Chondrocyte (in vitro differentiated cells): ENCODE measurements around the gene ASB18. TPM values are rescaled to one million over a fixed set of nuclear protein-coding genes. Genes with fewer than 3 reads are reported as not detected.

Experiments
- DNase-seq: peaks from one replicate; pipeline ENCODE4 v3.0.0; 2021; ENCODE audit warnings: mixed read lengths, low spot score
- H3K27ac Mint-ChIP-seq: one replicate; pipeline ENCODE4 v1.8.0; 2021; ENCODE audit warnings: mild to moderate bottlenecking, moderate library complexity, mixed read lengths; ENCODE audit not compliant: unreplicated experiment
- H3K27me3 Mint-ChIP-seq: 2 replicates; pipeline ENCODE4 v1.8.0; 2021; ENCODE audit warnings: low read depth, mixed read lengths
- H3K36me3 Mint-ChIP-seq: 2 replicates; pipeline ENCODE4 v1.8.0; 2021; ENCODE audit warnings: low read depth, mixed read lengths
- H3K4me1 Mint-ChIP-seq: 2 replicates; pipeline ENCODE4 v1.8.0; 2021; ENCODE audit warnings: low read depth, mild to moderate bottlenecking, mixed read lengths
- H3K4me3 Mint-ChIP-seq: one replicate; pipeline ENCODE4 v1.8.0; 2021; ENCODE audit warnings: mild to moderate bottlenecking, moderate library complexity, mixed read lengths; ENCODE audit not compliant: unreplicated experiment
- H3K9me3 Mint-ChIP-seq: 2 replicates; pipeline ENCODE4 v1.8.0; 2021; ENCODE audit warnings: low read depth, mixed read lengths
- CTCF ChIP-seq: fragments of 200-600 bp; sonication (generic); IDR thresholded peaks from 2 replicates; pipeline ENCODE4 v1.5.0; 2021; ENCODE audit warnings: antibody characterized with exemption, mild to moderate bottlenecking, moderate library complexity
- total RNA-seq: library from RNA; stranded (reverse); gene quantifications from 3 replicates; pipeline ENCODE4 v1.2.1, GENCODE V29; 2021

Gene ASB18
- total RNA-seq, 1 donor from 2014 or later: not detected

- H3K4me1 Mint-ChIP-seq: no peaks in the 10 kb centered on the region
- DNase-seq: no peak
- no peak overlapping the region for H3K4me3 Mint-ChIP-seq
- no peaks in the 10 kb centered on the region for H3K9me3 Mint-ChIP-seq
- no peaks in the 10 kb centered on the region for H3K27me3 Mint-ChIP-seq
- H3K27ac Mint-ChIP-seq: no peak overlapping the region
- H3K36me3 Mint-ChIP-seq: peaks cover 2% of the 10 kb centered on the region
- TF ChIP-seq CTCF: no peak
Measured at GRCh38 chr2:236306825-236307540, 42.8 kb upstream of the ASB18 start.

GRCh38 chr2:236305964-236306605 lies 41.9 kb upstream of the ASB18 start:
- Mint-ChIP-seq H3K4me1 (no peaks in the 10 kb centered on the region), H3K27ac (no peak overlapping the region), H3K36me3 (peaks cover 2% of the 10 kb centered on the region), H3K27me3 (no peaks in the 10 kb centered on the region), H3K9me3 (no peaks in the 10 kb centered on the region), H3K4me3 (no peak overlapping the region)
- TF ChIP-seq CTCF: no peak
- no peak for DNase-seq

- Mint-ChIP-seq H3K27ac (no peak overlapping the region), H3K4me3 (no peak overlapping the region), H3K9me3 (no peaks in the 10 kb centered on the region), H3K4me1 (no peaks in the 10 kb centered on the region), H3K27me3 (no peaks in the 10 kb centered on the region), H3K36me3 (peaks cover 2% of the 10 kb centered on the region)
- no peak for DNase-seq
- no peak for TF ChIP-seq CTCF
Measured at GRCh38 chr2:236305531-236305930, 41.3 kb upstream of the ASB18 start.

GRCh38 chr2:236303935-236304334 lies 39.7 kb upstream of the ASB18 start:
- Mint-ChIP-seq H3K27ac (no peak overlapping the region), H3K36me3 (peaks cover 2% of the 10 kb centered on the region), H3K9me3 (no peaks in the 10 kb centered on the region), H3K4me1 (no peaks in the 10 kb centered on the region), H3K4me3 (no peak overlapping the region), H3K27me3 (no peaks in the 10 kb centered on the region)
- DNase-seq: no peak
- TF ChIP-seq CTCF: no peak

- no peaks in the 10 kb centered on the region for H3K9me3 Mint-ChIP-seq
- no peak overlapping the region for H3K27ac Mint-ChIP-seq
- TF ChIP-seq CTCF: no peak
- no peak overlapping the region for H3K4me3 Mint-ChIP-seq
- no peaks in the 10 kb centered on the region for H3K4me1 Mint-ChIP-seq
- H3K36me3 Mint-ChIP-seq: peaks cover 2% of the 10 kb centered on the region
- no peaks in the 10 kb centered on the region for H3K27me3 Mint-ChIP-seq
- DNase-seq: no peak
Measured at GRCh38 chr2:236302555-236302954, 38.3 kb upstream of the ASB18 start.
